H9 (cell line): Measurements from ENCODE around the gene SPECC1L. TPM values are rescaled to one million over a fixed set of nuclear protein-coding genes. Genes with fewer than 3 reads are reported as not detected.
"Not testable (repeated sequence)": the region's sequence is repeated elsewhere in the genome, so short reads cannot be mapped to it uniquely, and the experiment has no call there.

Source experiments
- DNase-seq: peaks from one replicate; pipeline ENCODE4 v3.0.0-alpha.2; 2017
- H2AFZ ChIP-seq: one replicate; pipeline ENCODE4 v1.6.1; 2013; ENCODE audit warnings: mild to moderate bottlenecking, low read length, control low read depth, moderate library complexity
- H2AK5ac ChIP-seq: 2 replicates; pipeline ENCODE4 v1.6.1; 2013; ENCODE audit warnings: low read length, control low read depth, mixed read lengths; ENCODE audit not compliant: insufficient read length
- H2BK120ac ChIP-seq: one replicate; pipeline ENCODE4 v1.6.1; 2013; ENCODE audit warnings: low read depth, mild to moderate bottlenecking, low read length, control low read depth, inconsistent platforms; ENCODE audit not compliant: poor library complexity, severe bottlenecking
- H2BK12ac ChIP-seq: 2 replicates; pipeline ENCODE4 v1.6.1; 2013; ENCODE audit warnings: low read length, control low read depth, mixed read lengths, low read depth; ENCODE audit not compliant: insufficient read length
- H2BK15ac ChIP-seq: 2 replicates; pipeline ENCODE4 v1.6.1; 2013; ENCODE audit warnings: low read depth, low read length, control low read depth
- H2BK20ac ChIP-seq: one replicate; pipeline ENCODE4 v1.6.1; 2013; ENCODE audit warnings: low read depth, mild to moderate bottlenecking, low read length, control low read depth, inconsistent platforms; ENCODE audit not compliant: poor library complexity, severe bottlenecking
- H2BK5ac ChIP-seq: 2 replicates; pipeline ENCODE4 v1.6.1; 2013; ENCODE audit warnings: low read length, control low read depth, mixed read lengths; ENCODE audit not compliant: insufficient read length
- H3K14ac ChIP-seq: 2 replicates; pipeline ENCODE4 v1.6.1; 2013; ENCODE audit warnings: low read length, control low read depth; ENCODE audit not compliant: insufficient read depth
- H3K18ac ChIP-seq: 2 replicates; pipeline ENCODE4 v1.6.1; 2013; ENCODE audit warnings: low read depth, mild to moderate bottlenecking, mixed read lengths, low read length, control low read depth; ENCODE audit not compliant: insufficient read length
- H3K23ac ChIP-seq: 2 replicates; pipeline ENCODE4 v1.6.1; 2013; ENCODE audit warnings: low read length, control low read depth, mixed read lengths, low read depth; ENCODE audit not compliant: insufficient read length
- H3K23me2 ChIP-seq: 2 replicates; pipeline ENCODE4 v1.6.1; 2013; ENCODE audit warnings: low read depth, mild to moderate bottlenecking, mixed read lengths, low read length, control low read depth; ENCODE audit not compliant: insufficient read length, poor library complexity, severe bottlenecking
- H3K27ac ChIP-seq: 2 replicates; pipeline ENCODE4 v1.5.1; 2013; ENCODE audit warnings: low read length, control low read depth, mixed read lengths, low read depth; ENCODE audit not compliant: insufficient read length
- H3K27me3 ChIP-seq: 2 replicates; pipeline ENCODE4 v1.6.1; 2013; ENCODE audit warnings: low read length, control low read depth, inconsistent platforms; ENCODE audit not compliant: insufficient read depth
- H3K4ac ChIP-seq: 2 replicates; pipeline ENCODE4 v1.6.1; 2013; ENCODE audit warnings: low read depth, mild to moderate bottlenecking, control low read depth, inconsistent platforms, low read length, moderate library complexity
- H3K4me1 ChIP-seq: 2 replicates; pipeline ENCODE4 v1.6.1; 2013; ENCODE audit warnings: low read length, control low read depth, inconsistent platforms; ENCODE audit not compliant: insufficient read depth
- H3K4me2 ChIP-seq: 2 replicates; pipeline ENCODE4 v1.6.1; 2013; ENCODE audit warnings: low read length, control low read depth, mixed read lengths; ENCODE audit not compliant: insufficient read length, insufficient read depth
- H3K56ac ChIP-seq: 2 replicates; pipeline ENCODE4 v1.6.1; 2013; ENCODE audit warnings: low read depth, mild to moderate bottlenecking, mixed read lengths, low read length, control low read depth; ENCODE audit not compliant: insufficient read length
- H3K79me1 ChIP-seq: 2 replicates; pipeline ENCODE4 v1.6.1; 2013; ENCODE audit warnings: low read depth, mild to moderate bottlenecking, moderate library complexity, low read length, control low read depth, inconsistent platforms; ENCODE audit not compliant: insufficient read depth, poor library complexity, severe bottlenecking
- H3K79me2 ChIP-seq: 2 replicates; pipeline ENCODE4 v1.6.1; 2013; ENCODE audit warnings: low read length, control low read depth, inconsistent platforms; ENCODE audit not compliant: insufficient read depth
- H3K9ac ChIP-seq: 2 replicates; pipeline ENCODE4 v1.6.1; 2013; ENCODE audit warnings: low read length, control low read depth, mixed read lengths; ENCODE audit not compliant: insufficient read length; ENCODE audit errors: extremely low read depth
- H3K9me3 ChIP-seq: one replicate; pipeline ENCODE4 v1.6.1; 2013; ENCODE audit warnings: low read depth, low read length, inconsistent platforms; ENCODE audit not compliant: control insufficient read depth
- H3T11ph ChIP-seq: one replicate; pipeline ENCODE4 v1.6.1; 2013; ENCODE audit warnings: mild to moderate bottlenecking, low read length, control low read depth, inconsistent platforms
- H4K20me1 ChIP-seq: one replicate; pipeline ENCODE4 v1.6.1; 2013; ENCODE audit not compliant: control insufficient read depth, insufficient read length, insufficient read depth
- H4K5ac ChIP-seq: 2 replicates; pipeline ENCODE4 v1.6.1; 2013; ENCODE audit warnings: low read depth, mild to moderate bottlenecking, mixed read lengths, low read length, control low read depth; ENCODE audit not compliant: insufficient read length
- H4K8ac ChIP-seq: replicated peaks from 2 replicates; pipeline ENCODE4 v1.6.1; 2013; ENCODE audit warnings: low read length, control low read depth, mixed read lengths, low read depth; ENCODE audit not compliant: insufficient read length
- H4K91ac ChIP-seq: 2 replicates; pipeline ENCODE4 v1.6.1; 2013; ENCODE audit warnings: low read depth, mild to moderate bottlenecking, moderate library complexity, mixed read lengths, low read length, control low read depth; ENCODE audit not compliant: insufficient read length
- H3K27ac Mint-ChIP-seq, 3 experiments: 2 replicates in 2 of 3; 3 replicates in 1 of 3; pipeline ENCODE4 v1.8.0; 2020 to 2021; ENCODE audit warnings: mixed read lengths in 3 of 3, mild to moderate bottlenecking in 1 of 3, moderate library complexity in 1 of 3
- H3K27me3 Mint-ChIP-seq: 2 replicates; pipeline ENCODE4 v1.8.0; 2021; ENCODE audit warnings: low read depth, mild to moderate bottlenecking, moderate library complexity, mixed read lengths
- H3K36me3 Mint-ChIP-seq, 3 experiments: 2 replicates in 2 of 3; 3 replicates in 1 of 3; pipeline ENCODE4 v1.8.0; 2020 to 2021; ENCODE audit warnings: low read depth in 3 of 3, mixed read lengths in 3 of 3; ENCODE audit not compliant: insufficient read depth in 1 of 3
- H3K4me1 Mint-ChIP-seq, 2 experiments: 2 replicates each; pipeline ENCODE4 v1.8.0; 2020; ENCODE audit warnings: mixed read lengths in 2 of 2
- H3K4me3 Mint-ChIP-seq, 2 experiments: 2 replicates in 1 of 2; 3 replicates in 1 of 2; pipeline ENCODE4 v1.8.0; 2020 to 2021; ENCODE audit warnings: mild to moderate bottlenecking in 2 of 2, mixed read lengths in 2 of 2, moderate library complexity in 1 of 2
- H3K9me3 Mint-ChIP-seq, 2 experiments: 2 replicates in 1 of 2; 3 replicates in 1 of 2; pipeline ENCODE4 v1.8.0; 2020; ENCODE audit warnings: mild to moderate bottlenecking in 2 of 2, mixed read lengths in 2 of 2, moderate library complexity in 1 of 2
- CTCF ChIP-seq: fragments of 200-600 bp; sonication (generic); conservative IDR thresholded peaks from 3 replicates; pipeline ENCODE4 v1.8.0; 2021; ENCODE audit warnings: antibody characterized with exemption, mild to moderate bottlenecking
- WGBS: extraction: QIAGEN DNeasy Blood & Tissue Kit; methylation state at CpG from one replicate; pipeline ENCODE4 v1.1.7; 2013; ENCODE audit warnings: missing lambda C conversion rate, low lambda C conversion rate, mixed read lengths; ENCODE audit not compliant: insufficient read length; ENCODE audit errors: extremely low coverage; 5-methylcytosine and 5-hydroxymethylcytosine counted together
- total RNA-seq: library from RNA; stranded (reverse); gene quantifications from 2 replicates; pipeline ENCODE4 v1.2.1, GENCODE V29; 2021

SPECC1L gene
- total RNA-seq, 1 experiment from 2014 or later, result 57.1 TPM

GRCh38 chr22:24285245-24285644 lies 14.6 kb downstream of the SPECC1L start:
- Histone ChIP-seq H3K27me3 (no peaks in the 10 kb centered on the region), H4K8ac (no peak overlapping the region), H3K4ac (no peak overlapping the region), H3K56ac (no peak overlapping the region), H3K4me1 (no peaks in the 10 kb centered on the region; the same call in 1 of the 2 replicates), H2BK15ac (no peak overlapping the region), H3K27ac (no peak overlapping the region), H3K14ac (no peak overlapping the region), H2BK5ac (no peak overlapping the region), H3K79me1 (peaks cover 2% of the 10 kb centered on the region), H3K23ac (no peak overlapping the region), H2BK20ac (no peak overlapping the region), H2AFZ (no peak overlapping the region), H3K23me2 (no peaks in the 10 kb centered on the region), H2BK120ac (no peak overlapping the region), H4K20me1 (no peaks in the 10 kb centered on the region), H4K91ac (no peak overlapping the region), H3K18ac (no peak overlapping the region), H3K9me3 (no peaks in the 10 kb centered on the region), H4K5ac (no peak overlapping the region), H3K9ac (no peak overlapping the region), H2AK5ac (no peak overlapping the region), H3T11ph (no peak overlapping the region), H2BK12ac (no peak overlapping the region), H3K4me2 (no peak overlapping the region), H3K79me2 (peaks cover 12% of the 10 kb centered on the region; the same call in 1 of the 2 replicates)
- Mint-ChIP-seq H3K4me3 (no peak overlapping the region), H3K9me3 (no peaks in the 10 kb centered on the region), H3K36me3 (peaks cover 2 to 4% (median 3%) of the 10 kb centered on the region in 3 experiments; a peak in 2 of 7 replicates), H3K4me1 (peaks cover 36 to 47% of the 10 kb centered on the region in 2 experiments), H3K27ac (peak overlapping the region in 1 of 3 experiments; percentile 68; a peak in 4 of 7 replicates), H3K27me3 (no peaks in the 10 kb centered on the region)
- TF ChIP-seq CTCF, result no peak
- WGBS, result no CpG with 5 or more reads among the region's 4 CpGs
- DNase-seq, result no peak

DNA sequence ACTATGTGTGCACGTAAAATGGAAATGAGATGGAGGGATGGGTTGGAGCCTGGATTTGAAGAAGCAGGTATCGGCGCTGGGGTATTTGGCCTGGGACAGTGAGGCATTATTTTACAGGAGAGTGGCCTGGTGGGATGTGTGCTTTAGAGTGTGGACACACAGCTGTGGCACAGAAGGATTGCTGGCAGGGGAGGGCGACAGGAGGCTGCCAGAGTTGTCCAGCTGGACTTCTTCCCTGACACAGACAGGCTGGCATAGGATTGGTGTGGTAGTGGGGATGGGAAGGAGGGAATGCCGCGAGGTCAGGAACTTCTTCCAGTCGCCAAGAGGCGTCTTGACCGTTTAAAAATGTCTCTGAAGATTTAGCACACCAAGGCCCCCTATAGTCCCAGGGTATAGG lies 16.6 kb downstream of the SPECC1L start:
- not testable (repeated sequence) for H3K4ac ChIP-seq, H3K27me3 ChIP-seq, H2BK20ac ChIP-seq, H4K20me1 ChIP-seq, H3K9me3 Mint-ChIP-seq, H3K4me3 Mint-ChIP-seq, H3K18ac ChIP-seq, H2BK15ac ChIP-seq, H3K14ac ChIP-seq, H3K56ac ChIP-seq, H3K9me3 ChIP-seq, H3K27me3 Mint-ChIP-seq, H2BK12ac ChIP-seq, H4K5ac ChIP-seq, H2AFZ ChIP-seq, H3K4me2 ChIP-seq, H3T11ph ChIP-seq, H4K8ac ChIP-seq, DNase-seq, H2BK5ac ChIP-seq, H2BK120ac ChIP-seq, H3K23me2 ChIP-seq, H3K27ac ChIP-seq, H3K23ac ChIP-seq, H3K79me1 ChIP-seq, H3K4me1 ChIP-seq, H3K36me3 Mint-ChIP-seq, H2AK5ac ChIP-seq, H3K9ac ChIP-seq, H4K91ac ChIP-seq
- peaks cover 12% of the 10 kb centered on the region; the same call in 1 of the 2 replicates for H3K79me2 ChIP-seq
- no CpG with 5 or more reads among the region's 9 CpGs for WGBS
- peaks cover 32 to 38% of the 10 kb centered on the region in 2 experiments for H3K4me1 Mint-ChIP-seq
- H3K27ac Mint-ChIP-seq, result peak overlapping the region in 2 of 3 experiments; percentile 20 to 71; a peak in 5 of 7 replicates
